ENCODE results near the gene MSGN1. TPM values are rescaled to one million over a fixed set of nuclear protein-coding genes. Genes with fewer than 3 reads are reported as not detected.

MSGN1 gene
- total RNA-seq, 1 experiment from 2014 or later = not detected

- H3K36me3 ChIP-seq (ENCODE audit: low read depth) = no peaks in the 10 kb centered on the region
- no peak overlapping the region for H3K4me3 ChIP-seq
- BruUV-seq (replicated peaks) = no TSS peak
- peaks cover 1% of the 10 kb centered on the region; the same call in 1 of the 2 replicates for H3K4me1 ChIP-seq (replicated peaks; ENCODE audit: insufficient read depth)
- H3K79me2 ChIP-seq (ENCODE audit: low read depth) = no peaks in the 10 kb centered on the region
- peak; percentile 55 to 60 for DNase-seq
- no peak overlapping the region for H3K27ac ChIP-seq
- intact Hi-C loops (cut with micrococcal nuclease; ENCODE audit: unreplicated experiment) = loop anchor here (1.0 to 2.0 kb wide), 4 partner anchors 265 to 526 kb away; no protein-coding TSS in a partner anchor
- H3K9me2 ChIP-seq (ENCODE audit: insufficient read depth) = no peaks in the 10 kb centered on the region
- H3F3A ChIP-seq (ENCODE audit: insufficient read depth, low read depth) = no peaks in the 10 kb centered on the region
- ChIA-PET POLR2A (ENCODE audit: unreplicated experiment) (interaction anchor here (0.6 kb wide), 1 partner anchor 328 kb away, joined by 3 read pairs; no protein-coding TSS in a partner anchor), CTCF (interaction anchor here (0.5 to 1.0 kb wide), 3 partner anchors 265 to 1517 kb away, joined by 3 to 5 read pairs (median 3); no protein-coding TSS in a partner anchor)
- peak; percentile 99 for TF ChIP-seq CTCF (conservative IDR thresholded peaks at IDR 0.05)
- TF ChIP-seq EZH2 (IDR thresholded peaks at IDR 0.05; ENCODE audit: low read depth) = no peak
- H4K20me1 ChIP-seq (ENCODE audit: insufficient read depth) = no peaks in the 10 kb centered on the region
- H3K4me2 ChIP-seq = 0 out of 2 replicates have a peak overlapping the region, but pooled peaks have one; percentile 0
- H3K9me3 ChIP-seq (ENCODE audit: insufficient read depth, low read depth) = no peaks in the 10 kb centered on the region
- no peak overlapping the region for H2AFZ ChIP-seq
- no peaks in the 10 kb centered on the region for H3K27me3 ChIP-seq (ENCODE audit: insufficient read depth, low read depth)
Observed at GRCh38 chr2:17851731-17852585, 35.7 kb downstream of the MSGN1 start.

- TF ChIP-seq EZH2 (IDR thresholded peaks at IDR 0.05; ENCODE audit: low read depth) (no peak), CTCF (conservative IDR thresholded peaks at IDR 0.05) (no peak)
- H3K36me3 ChIP-seq (ENCODE audit: low read depth) = no peaks in the 10 kb centered on the region
- intact Hi-C loops (cut with micrococcal nuclease; ENCODE audit: unreplicated experiment) = no loop called here
- no peaks in the 10 kb centered on the region for H3K27me3 ChIP-seq (ENCODE audit: insufficient read depth, low read depth)
- H3K27ac ChIP-seq = no peak overlapping the region
- CTCF ChIA-PET = no interaction called here
- H3K79me2 ChIP-seq (ENCODE audit: low read depth) = no peaks in the 10 kb centered on the region
- peaks cover 5% of the 10 kb centered on the region; the same call in 1 of the 2 replicates for H3K4me1 ChIP-seq (replicated peaks; ENCODE audit: insufficient read depth)
- H2AFZ ChIP-seq = no peak overlapping the region
- DNase-seq = no peak
- no peaks in the 10 kb centered on the region for H3K9me3 ChIP-seq (ENCODE audit: insufficient read depth, low read depth)
- BruUV-seq (replicated peaks) = no TSS peak
- no peak overlapping the region for H3K4me3 ChIP-seq
- POLR2A ChIA-PET (ENCODE audit: unreplicated experiment) = no interaction called here
- no peaks in the 10 kb centered on the region for H3K9me2 ChIP-seq (ENCODE audit: insufficient read depth)
- no peak overlapping the region for H3K4me2 ChIP-seq
- H4K20me1 ChIP-seq (ENCODE audit: insufficient read depth) = no peaks in the 10 kb centered on the region
- no peaks in the 10 kb centered on the region for H3F3A ChIP-seq (ENCODE audit: insufficient read depth, low read depth)
Observed at GRCh38 chr2:17853799-17854198, 37.5 kb downstream of the MSGN1 start.

- intact Hi-C loops (cut with micrococcal nuclease; ENCODE audit: unreplicated experiment) = no loop called here
- TF ChIP-seq EZH2 (IDR thresholded peaks at IDR 0.05; ENCODE audit: low read depth) (no peak), CTCF (conservative IDR thresholded peaks at IDR 0.05) (no peak)
- no peak overlapping the region for H3K27ac ChIP-seq
- no peaks in the 10 kb centered on the region for H3F3A ChIP-seq (ENCODE audit: insufficient read depth, low read depth)
- peak in 1 of 2 experiments; percentile 65 for DNase-seq
- H3K36me3 ChIP-seq (ENCODE audit: low read depth) = no peaks in the 10 kb centered on the region
- no peak overlapping the region for H2AFZ ChIP-seq
- no peaks in the 10 kb centered on the region for H3K79me2 ChIP-seq (ENCODE audit: low read depth)
- no TSS peak for BruUV-seq (replicated peaks)
- no peaks in the 10 kb centered on the region for H3K9me3 ChIP-seq (ENCODE audit: insufficient read depth, low read depth)
- H3K9me2 ChIP-seq (ENCODE audit: insufficient read depth) = no peaks in the 10 kb centered on the region
- no peaks in the 10 kb centered on the region for H4K20me1 ChIP-seq (ENCODE audit: insufficient read depth)
- no peak overlapping the region for H3K4me3 ChIP-seq
- ChIA-PET CTCF (no interaction called here), POLR2A (ENCODE audit: unreplicated experiment) (no interaction called here)
- no peaks in the 10 kb centered on the region for H3K27me3 ChIP-seq (ENCODE audit: insufficient read depth, low read depth)
- H3K4me1 ChIP-seq (replicated peaks; ENCODE audit: insufficient read depth) = peaks cover 5% of the 10 kb centered on the region; the same call in 1 of the 2 replicates
- H3K4me2 ChIP-seq = 0 out of 2 replicates have a peak overlapping the region, but pooled peaks have one; percentile 4
Observed at GRCh38 chr2:17857021-17857420, 40.8 kb downstream of the MSGN1 start.

Data from PC-9 (cell line).